Measurements from ENCODE around the gene ONECUT2. TPM values are rescaled to one million over a fixed set of nuclear protein-coding genes. Genes with fewer than 3 reads are reported as not detected.

Gene ONECUT2
- total RNA-seq, 1 experiment from 2014 or later = 0.48 TPM

GRCh38 chr18:57516056-57516455, 80.9 kb downstream of the ONECUT2 start:
- Mint-ChIP-seq H3K4me3 (no peak overlapping the region), H3K36me3 (ENCODE audit: insufficient read depth in 1 of 3, low read depth in 3 of 3) (no peaks in the 10 kb centered on the region), H3K9me3 (no peaks in the 10 kb centered on the region), H3K4me1 (no peaks in the 10 kb centered on the region), H3K27ac (no peak overlapping the region), H3K27me3 (ENCODE audit: low read depth) (no peaks in the 10 kb centered on the region; the same call in 1 of the 2 replicates)
- Histone ChIP-seq H3K27me3 (ENCODE audit: insufficient read depth, low read length) (no peaks in the 10 kb centered on the region), H3K18ac (ENCODE audit: insufficient read length, low read depth, low read length) (no peak overlapping the region), H4K5ac (ENCODE audit: insufficient read length, low read depth, low read length) (no peak overlapping the region), H3K4ac (ENCODE audit: low read depth, low read length) (no peak overlapping the region), H2BK120ac (ENCODE audit: low read depth, low read length, poor library complexity, severe bottlenecking) (no peak overlapping the region), H4K8ac (replicated peaks; ENCODE audit: insufficient read length, low read depth, low read length) (no peak overlapping the region), H3K9me3 (ENCODE audit: control insufficient read depth, low read depth, low read length) (no peaks in the 10 kb centered on the region), H2BK5ac (ENCODE audit: insufficient read length, low read length) (no peak overlapping the region), H3K79me1 (ENCODE audit: insufficient read depth, low read depth, low read length, poor library complexity, severe bottlenecking) (no peaks in the 10 kb centered on the region), H3K4me2 (ENCODE audit: insufficient read depth, insufficient read length, low read length) (no peak overlapping the region), H3K56ac (ENCODE audit: insufficient read length, low read depth, low read length) (no peak overlapping the region), H3K14ac (ENCODE audit: insufficient read depth, low read length) (no peak overlapping the region), H3K27ac (ENCODE audit: insufficient read length, low read depth, low read length) (no peak overlapping the region), H4K91ac (ENCODE audit: insufficient read length, low read depth, low read length) (no peak overlapping the region), H4K20me1 (ENCODE audit: control insufficient read depth, insufficient read depth, insufficient read length) (no peaks in the 10 kb centered on the region), H3K79me2 (ENCODE audit: insufficient read depth, low read length) (no peaks in the 10 kb centered on the region), H2AFZ (ENCODE audit: low read length) (no peak overlapping the region), H2BK20ac (ENCODE audit: low read depth, low read length, poor library complexity, severe bottlenecking) (no peak overlapping the region), H2AK5ac (ENCODE audit: insufficient read length, low read length) (no peak overlapping the region), H3T11ph (ENCODE audit: low read length) (no peak overlapping the region), H3K4me1 (ENCODE audit: insufficient read depth, low read length) (no peaks in the 10 kb centered on the region), H2BK15ac (ENCODE audit: low read depth, low read length) (no peak overlapping the region), H2BK12ac (ENCODE audit: insufficient read length, low read depth, low read length) (no peak overlapping the region), H3K23ac (ENCODE audit: insufficient read length, low read depth, low read length) (no peak overlapping the region), H3K23me2 (ENCODE audit: insufficient read length, low read depth, low read length, poor library complexity, severe bottlenecking) (peaks cover 2% of the 10 kb centered on the region), H3K9ac (ENCODE audit: extremely low read depth, insufficient read length, low read length) (no peak overlapping the region)
- no peak for TF ChIP-seq CTCF (conservative IDR thresholded peaks at IDR 0.05)
- no peak for DNase-seq
- no CpG with 5 or more reads among the region's 6 CpGs for WGBS (ENCODE audit: extremely low coverage, insufficient read length, low lambda C conversion rate)

All from H9 (cell line).